Cardiac muscle cell (in vitro differentiated cells and primary cell): ENCODE results near the gene DOK3. TPM values are rescaled to one million over a fixed set of nuclear protein-coding genes. Genes with fewer than 3 reads are reported as not detected.
A peak's percentile ranks its signal among the peaks of the same experiment; 100 is the strongest.

Experiments
- DNase-seq, 2 donors: peaks; one replicate each; pipeline versions ENCODE4 v3.0.0 to v3.0.0-alpha.2; 2010 to 2017; ENCODE audit warnings: low read depth in 1 of 2, low spot score in 1 of 2
- H3K27ac ChIP-seq: fragments of 200-600 bp; sonication (generic); 2 replicates; pipeline ENCODE4 v1.5.1; 2016
- H3K27me3 ChIP-seq: fragments of 200-600 bp; sonication (generic); 2 replicates; pipeline ENCODE4 v1.6.0; 2016; ENCODE audit warnings: control low read depth
- H3K36me3 ChIP-seq: fragments of 200-600 bp; sonication (generic); 2 replicates; pipeline ENCODE4 v1.5.1; 2016; ENCODE audit warnings: control low read depth
- H3K4me1 ChIP-seq: fragments of 200-600 bp; sonication (generic); 2 replicates; pipeline ENCODE4 v1.8.1; 2017; ENCODE audit warnings: low read depth, mild to moderate bottlenecking, mixed run types
- H3K4me3 ChIP-seq: fragments of 200-600 bp; sonication (generic); 2 replicates; pipeline ENCODE4 v1.5.1; 2016; ENCODE audit warnings: mild to moderate bottlenecking
- H3K9me3 ChIP-seq: fragments of 200-600 bp; sonication (generic); 2 replicates; pipeline ENCODE4 v1.5.1; 2017; ENCODE audit warnings: low read depth, mild to moderate bottlenecking, control low read depth
- CTCF ChIP-seq: IDR thresholded peaks from 2 replicates; pipeline ENCODE4 v1.5.1; 2012; ENCODE audit warnings: low read depth, mild to moderate bottlenecking, low read length
- polyA plus RNA-seq: library from polyadenylated mRNA; unstranded; fragments of >200 nt; fragmentation: Nextera tagmentation; extraction: Ambion mirVana; gene quantifications from 2 replicates; pipeline ENCODE4 v1.2.1, GENCODE V29; 2016
- total RNA-seq: library from RNA; depleted of rRNA; stranded (reverse); fragments of >200 nt; gene quantifications from 2 replicates; pipeline ENCODE4 v1.2.3, GENCODE V29; 2016

Gene DOK3
- total and polyA plus RNA-seq, 2 experiments from 2014 or later, result 2.4 to 3.7 TPM

- Histone ChIP-seq H3K4me3 (peak within 1 kb of the TSS; percentile 84), H3K27ac (peak within 1 kb of the TSS; percentile 100), H3K36me3 (peaks cover 5% of the 10 kb centered on the region), H3K4me1 (peaks cover 33% of the 10 kb centered on the region), H3K9me3 (no peaks in the 10 kb centered on the region), H3K27me3 (no peaks in the 10 kb centered on the region)
- peak; percentile 98 for DNase-seq
- TF ChIP-seq CTCF, result peak; percentile 17
Observed at GRCh38 chr5:177497292-177498012, 12.2 kb downstream of the DOK3 start, which contains the start of gene PDLIM7. TSS of gene PDLIM7 (minus strand) at chr5:177497604. CDS start at chr5:177496512, 1,092 bp downstream.

- no peak for TF ChIP-seq CTCF
- peaks cover 6% of the 10 kb centered on the region for H3K36me3 ChIP-seq
- peaks cover 33% of the 10 kb centered on the region for H3K4me1 ChIP-seq
- peak; percentile 96 for DNase-seq
- H3K9me3 ChIP-seq, result no peaks in the 10 kb centered on the region
- H3K27ac ChIP-seq, result peak overlapping the region; percentile 100
- H3K4me3 ChIP-seq, result peak overlapping the region; percentile 84
- H3K27me3 ChIP-seq, result no peaks in the 10 kb centered on the region
Observed at GRCh38 chr5:177496727-177497291, 12.8 kb downstream of the DOK3 start.

- peak; percentile 39 for TF ChIP-seq CTCF
- H3K4me1 ChIP-seq, result peaks cover 33% of the 10 kb centered on the region
- peak; percentile 52 to 74 for DNase-seq
- no peaks in the 10 kb centered on the region for H3K27me3 ChIP-seq
- no peaks in the 10 kb centered on the region for H3K9me3 ChIP-seq
- H3K36me3 ChIP-seq, result peaks cover 8% of the 10 kb centered on the region
- peak overlapping the region; percentile 100 for H3K27ac ChIP-seq
- peak overlapping the region; percentile 84 for H3K4me3 ChIP-seq
Observed at GRCh38 chr5:177496070-177496726, 13.4 kb downstream of the DOK3 start.

GRCh38 chr5:177495243-177496060, 14.2 kb downstream of the DOK3 start:
- H3K9me3 ChIP-seq, result no peaks in the 10 kb centered on the region

More at GRCh38 chr5:177495243-177496060, 14.2 kb downstream of the DOK3 start:
- no peak for TF ChIP-seq CTCF
- Histone ChIP-seq H3K4me1 (peaks cover 33% of the 10 kb centered on the region), H3K36me3 (peaks cover 13% of the 10 kb centered on the region), H3K27ac (peak overlapping the region; percentile 100), H3K27me3 (no peaks in the 10 kb centered on the region), H3K4me3 (peak overlapping the region; percentile 84)
- peak; percentile 92 to 96 for DNase-seq
